ENCODE results near the gene RASGRP3. TPM values are rescaled to one million over a fixed set of nuclear protein-coding genes. Genes with fewer than 3 reads are reported as not detected.

Gene RASGRP3
- total and polyA plus RNA-seq, 9 of the 15 experiments (the other 6 are each of a cell fraction or from before 2014, with no cell fraction given): 0.18 to 1.7 (median 1.2) TPM

- TF ChIP-seq SOX6 (IDR thresholded peaks at IDR 0.05) (no peak), LARP7 (IDR thresholded peaks at IDR 0.05) (no peak), ETS1 (conservative IDR thresholded peaks at IDR 0.05; ENCODE audit: control insufficient read depth, low read depth, low read length) (no peak; the same call in 1 of the 2 replicates), POLR2G (IDR thresholded peaks at IDR 0.05; ENCODE audit: low read depth, low read length) (peak; percentile 88), TARDBP (IDR thresholded peaks at IDR 0.05) (peak; percentile 95), NCOA2 (IDR thresholded peaks at IDR 0.05; ENCODE audit: partially characterized antibody in 2 of 2) (no peak), ZNF263 (CRISPR knock-in tag; IDR thresholded peaks at IDR 0.05; ENCODE audit: borderline replicate concordance) (peak; percentile 38; the same call in 1 of the 2 replicates), ZNF551 (CRISPR knock-in tag; IDR thresholded peaks at IDR 0.05) (no peak), NFXL1 (CRISPR knock-in tag; IDR thresholded peaks at IDR 0.05) (no peak), RBM17 (IDR thresholded peaks at IDR 0.05; ENCODE audit: borderline replicate concordance, low read depth, low read length) (no peak), PRPF4 (IDR thresholded peaks at IDR 0.05; ENCODE audit: insufficient read depth, low read depth, low read length, poor library complexity, severe bottlenecking) (no peak), ZNF24 (IDR thresholded peaks at IDR 0.05) (no peak), RFX1 (IDR thresholded peaks at IDR 0.05) (no peak), MCM2 (IDR thresholded peaks at IDR 0.05; ENCODE audit: low read depth) (no peak), ZNF586 (CRISPR knock-in tag; conservative IDR thresholded peaks at IDR 0.05) (no peak)
- TF ChIP-seq, protein P1, sequence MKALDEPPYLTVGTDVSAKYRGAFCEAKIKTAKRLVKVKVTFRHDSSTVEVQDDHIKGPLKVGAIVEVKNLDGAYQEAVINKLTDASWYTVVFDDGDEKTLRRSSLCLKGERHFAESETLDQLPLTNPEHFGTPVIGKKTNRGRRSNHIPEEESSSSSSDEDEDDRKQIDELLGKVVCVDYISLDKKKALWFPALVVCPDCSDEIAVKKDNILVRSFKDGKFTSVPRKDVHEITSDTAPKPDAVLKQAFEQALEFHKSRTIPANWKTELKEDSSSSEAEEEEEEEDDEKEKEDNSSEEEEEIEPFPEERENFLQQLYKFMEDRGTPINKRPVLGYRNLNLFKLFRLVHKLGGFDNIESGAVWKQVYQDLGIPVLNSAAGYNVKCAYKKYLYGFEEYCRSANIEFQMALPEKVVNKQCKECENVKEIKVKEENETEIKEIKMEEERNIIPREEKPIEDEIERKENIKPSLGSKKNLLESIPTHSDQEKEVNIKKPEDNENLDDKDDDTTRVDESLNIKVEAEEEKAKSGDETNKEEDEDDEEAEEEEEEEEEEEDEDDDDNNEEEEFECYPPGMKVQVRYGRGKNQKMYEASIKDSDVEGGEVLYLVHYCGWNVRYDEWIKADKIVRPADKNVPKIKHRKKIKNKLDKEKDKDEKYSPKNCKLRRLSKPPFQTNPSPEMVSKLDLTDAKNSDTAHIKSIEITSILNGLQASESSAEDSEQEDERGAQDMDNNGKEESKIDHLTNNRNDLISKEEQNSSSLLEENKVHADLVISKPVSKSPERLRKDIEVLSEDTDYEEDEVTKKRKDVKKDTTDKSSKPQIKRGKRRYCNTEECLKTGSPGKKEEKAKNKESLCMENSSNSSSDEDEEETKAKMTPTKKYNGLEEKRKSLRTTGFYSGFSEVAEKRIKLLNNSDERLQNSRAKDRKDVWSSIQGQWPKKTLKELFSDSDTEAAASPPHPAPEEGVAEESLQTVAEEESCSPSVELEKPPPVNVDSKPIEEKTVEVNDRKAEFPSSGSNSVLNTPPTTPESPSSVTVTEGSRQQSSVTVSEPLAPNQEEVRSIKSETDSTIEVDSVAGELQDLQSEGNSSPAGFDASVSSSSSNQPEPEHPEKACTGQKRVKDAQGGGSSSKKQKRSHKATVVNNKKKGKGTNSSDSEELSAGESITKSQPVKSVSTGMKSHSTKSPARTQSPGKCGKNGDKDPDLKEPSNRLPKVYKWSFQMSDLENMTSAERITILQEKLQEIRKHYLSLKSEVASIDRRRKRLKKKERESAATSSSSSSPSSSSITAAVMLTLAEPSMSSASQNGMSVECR (CRISPR knock-in tag; IDR thresholded peaks at IDR 0.05): peak; percentile 47; the same call in 1 of the 2 replicates
These were observed 122.9 kb downstream of the RASGRP3 start, which contains the start of gene FAM98A (continued) for GRCh38 chr2:33599175-33599942.

Data from K562 (cell line).